CD4-positive, alpha-beta T cell treated with Interleukin-15 for 4 hours (primary cell): ENCODE results near the gene BAD.
A peak's percentile ranks its signal among the peaks of the same experiment; 100 is the strongest.
"Not testable (repeated sequence)": the region's sequence is repeated elsewhere in the genome, so short reads cannot be mapped to it uniquely, and the experiment has no call there.

ENCODE experiments used
- DNase-seq: peaks from one replicate; pipeline ENCODE4 v3.0.0-alpha.2; 2020; ENCODE audit warnings: low spot score

BAD gene

GRCh38 chr11:64314805-64315561, 30.5 kb upstream of the BAD start:
- DNase-seq: no peak

- no peak for DNase-seq
These were observed 29.8 kb upstream of the BAD start for GRCh38 chr11:64314146-64314804.

GRCh38 chr11:64313491-64314145, 29.2 kb upstream of the BAD start:
- no peak for DNase-seq

- DNase-seq: no peak
These were observed 28.5 kb upstream of the BAD start for GRCh38 chr11:64312947-64313346.

GRCh38 chr11:64307795-64308194, 23.3 kb upstream of the BAD start:
- not testable (repeated sequence) for DNase-seq

GRCh38 chr11:64306876-64307622, 22.6 kb upstream of the BAD start:
- no peak for DNase-seq

- no peak for DNase-seq
These were observed 22.1 kb upstream of the BAD start for GRCh38 chr11:64306563-64306875.

- peak; percentile 73 for DNase-seq
These were observed 21.5 kb upstream of the BAD start for GRCh38 chr11:64305691-64306562.

GRCh38 chr11:64305075-64305690, 20.7 kb upstream of the BAD start, which contains the start of gene ESRRA:
Gene ESRRA (plus strand): TSS chr11:64305524. CDS start chr11:64307180, 1,656 bp downstream.
- DNase-seq: peak; percentile 97

- DNase-seq: peak; percentile 92
These were observed 20.0 kb upstream of the BAD start for GRCh38 chr11:64304316-64305072.

- DNase-seq: no peak
These were observed 19.5 kb upstream of the BAD start for GRCh38 chr11:64304032-64304315.

GRCh38 chr11:64303109-64304031, 18.9 kb upstream of the BAD start:
- no peak for DNase-seq

GRCh38 chr11:64299847-64300648, 15.6 kb upstream of the BAD start, which contains the start of gene CATSPERZ:
Gene CATSPERZ (plus strand): TSS chr11:64300358. CDS start chr11:64300411, 53 bp downstream.
- DNase-seq: no peak

GRCh38 chr11:64298966-64299846, 14.7 kb upstream of the BAD start:
- DNase-seq: no peak

GRCh38 chr11:64297699-64298358, 13.4 kb upstream of the BAD start:
- DNase-seq: no peak

- DNase-seq: no peak
These were observed 12.6 kb upstream of the BAD start for GRCh38 chr11:64296830-64297698.
